Skin epidermis (tissue), 12 donors: ENCODE data around the gene TPRN.

Source experiments
- H3K27ac ChIP-seq, 21 experiments: fragments of 200-600 bp; sonication (generic) in 11 of 21; one replicate each; pipeline ENCODE4 v1.5.0; 2020; ENCODE audit warnings: mild to moderate bottlenecking in 3 of 21, inconsistent platforms in 2 of 21, moderate library complexity in 2 of 21
- H3K4me3 ChIP-seq, 7 experiments: fragments of 200-600 bp; sonication (generic) in 2 of 7; one replicate each; pipeline ENCODE4 v1.5.0; 2020; ENCODE audit warnings: inconsistent platforms in 2 of 7, mild to moderate bottlenecking in 2 of 7, moderate library complexity in 1 of 7

The TPRN gene

DNA sequence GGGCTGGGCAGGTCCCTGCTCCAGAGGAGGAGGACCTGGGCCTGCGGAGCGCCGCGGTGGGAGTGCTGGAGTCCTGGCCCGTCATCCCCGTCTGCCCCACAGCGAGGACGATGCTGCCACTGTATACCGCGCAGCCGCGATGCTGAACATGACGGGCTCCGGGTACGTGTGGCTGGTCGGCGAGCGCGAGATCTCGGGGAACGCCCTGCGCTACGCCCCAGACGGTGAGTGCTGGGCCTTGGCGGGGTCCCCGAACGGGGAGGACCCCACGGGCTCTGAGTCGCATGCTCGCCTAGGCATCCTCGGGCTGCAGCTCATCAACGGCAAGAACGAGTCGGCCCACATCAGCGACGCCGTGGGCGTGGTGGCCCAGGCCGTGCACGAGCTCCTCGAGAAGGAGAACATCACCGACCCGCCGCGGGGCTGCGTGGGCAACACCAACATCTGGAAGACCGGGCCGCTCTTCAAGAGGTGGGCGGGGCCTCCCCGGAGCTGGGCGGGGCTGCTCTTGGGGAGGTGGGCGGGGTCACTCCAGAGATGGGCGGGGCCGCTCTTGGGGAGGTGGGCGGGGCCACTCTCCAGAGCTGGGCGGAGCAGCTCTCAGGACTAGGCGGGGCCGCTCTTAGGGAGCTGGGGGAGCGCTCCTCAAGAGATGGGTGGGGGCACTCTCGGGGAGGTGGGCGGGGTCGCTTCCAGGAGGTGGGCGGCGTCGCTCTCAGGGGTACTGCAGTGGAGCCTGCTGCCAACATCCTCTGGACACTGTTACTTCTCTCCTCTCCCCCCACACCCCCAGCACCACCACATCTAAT is 43.8 kb downstream of the TPRN start:
- H3K27ac ChIP-seq = no peak overlapping the region
- peak overlapping the region in 3 of 7 experiments; percentile 2 to 23 (median 18) for H3K4me3 ChIP-seq

DNA sequence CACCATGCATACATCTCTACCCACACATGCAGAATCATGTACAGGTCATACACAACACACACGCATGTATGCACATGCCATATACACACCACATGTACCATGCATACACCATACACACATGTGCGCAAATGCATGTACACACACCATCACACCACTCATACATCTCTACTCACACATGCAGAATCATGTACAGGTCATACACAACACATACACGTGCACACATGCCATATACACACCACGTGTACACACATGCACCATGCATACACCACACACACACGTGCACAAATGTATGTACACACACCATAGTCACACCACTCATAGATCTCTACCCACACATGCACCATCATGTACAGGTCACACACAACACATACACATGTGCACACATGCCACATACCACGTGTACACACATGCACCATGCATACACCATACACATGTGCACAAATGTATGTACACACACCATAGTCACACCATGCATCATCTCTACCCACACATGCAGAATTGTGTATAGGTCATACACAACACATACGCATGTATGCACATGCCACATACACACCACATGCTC is 47.6 kb downstream of the TPRN start:
- no peak overlapping the region for H3K27ac ChIP-seq
- H3K4me3 ChIP-seq = no peak overlapping the region

DNA sequence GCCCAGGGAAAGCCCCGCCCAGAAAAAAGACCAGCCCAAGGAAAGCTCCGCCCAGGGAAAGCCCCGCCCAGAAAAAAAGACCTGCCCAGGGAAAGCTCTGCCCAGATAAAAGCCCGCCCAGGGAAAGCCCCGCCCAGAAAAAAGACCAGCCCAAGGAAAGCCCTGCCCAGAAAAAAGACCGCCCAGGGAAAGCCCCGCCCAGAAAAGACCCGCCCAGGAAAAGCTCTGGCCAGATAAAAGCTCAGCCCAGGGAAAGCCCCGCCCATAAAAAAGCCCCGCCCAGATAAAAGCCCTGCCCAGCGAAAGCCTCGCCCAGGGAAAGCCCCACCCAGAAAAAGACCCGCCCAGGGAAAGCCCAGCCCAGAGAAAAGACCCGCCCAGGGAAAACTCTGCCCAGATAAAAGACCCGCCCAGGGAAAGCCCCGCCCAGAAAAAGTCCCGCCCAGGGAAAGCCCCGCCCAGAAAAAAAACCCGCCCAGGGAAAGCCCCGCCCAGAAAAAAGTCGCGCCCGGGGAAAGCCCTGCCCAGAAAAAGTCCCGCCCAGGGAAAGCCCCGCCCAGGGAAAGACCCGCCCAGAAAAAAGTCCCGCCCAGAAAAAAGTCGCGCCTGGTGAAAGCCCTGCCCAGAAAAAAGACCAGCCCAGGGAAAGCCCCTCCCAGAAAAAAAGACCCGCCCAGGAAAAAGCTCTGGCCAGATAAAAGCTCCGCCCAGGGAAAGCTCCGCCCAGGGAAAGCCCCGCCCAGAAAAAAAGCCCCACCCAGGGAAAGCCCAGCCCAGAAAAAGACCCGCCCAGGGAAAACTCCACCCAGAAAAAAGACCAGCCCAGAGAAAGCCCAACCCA is 49.7 kb downstream of the TPRN start:
- no peak overlapping the region for H3K27ac ChIP-seq
- no peak overlapping the region for H3K4me3 ChIP-seq

DNA sequence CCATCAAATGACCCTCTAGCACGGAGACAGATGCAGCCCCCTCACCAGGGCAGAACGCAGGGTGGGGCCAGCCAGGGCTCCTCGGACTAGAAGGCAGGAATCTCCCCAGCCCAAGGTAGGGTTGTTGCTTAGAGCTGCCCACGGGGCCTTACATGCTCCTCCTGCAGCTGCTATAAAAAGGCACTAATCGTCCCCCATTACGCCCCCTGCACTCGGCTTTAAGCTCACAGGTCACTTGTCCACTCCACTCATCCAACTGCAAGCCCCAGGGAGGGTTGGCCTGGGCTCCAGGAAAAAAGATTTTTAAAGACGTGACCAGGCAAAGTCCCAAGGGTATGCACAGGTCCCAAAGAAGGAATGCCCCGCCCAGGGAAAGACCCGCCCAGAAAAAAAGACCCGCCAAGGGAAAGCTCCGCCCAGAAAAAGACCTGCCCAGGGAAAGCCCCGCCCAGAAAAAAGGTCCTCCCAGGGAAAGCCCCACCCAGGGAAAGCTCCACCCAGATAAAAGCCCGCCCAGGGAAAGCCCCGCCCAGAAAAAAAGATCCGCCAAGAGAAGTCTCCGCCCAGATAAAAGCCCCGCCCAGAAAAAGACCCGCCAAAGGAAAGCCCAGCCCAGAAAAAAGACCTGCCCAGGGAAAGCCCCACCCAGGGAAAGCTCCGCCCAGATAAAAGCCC is 50.5 kb downstream of the TPRN start:
- no peak overlapping the region for H3K4me3 ChIP-seq
- no peak overlapping the region for H3K27ac ChIP-seq

DNA sequence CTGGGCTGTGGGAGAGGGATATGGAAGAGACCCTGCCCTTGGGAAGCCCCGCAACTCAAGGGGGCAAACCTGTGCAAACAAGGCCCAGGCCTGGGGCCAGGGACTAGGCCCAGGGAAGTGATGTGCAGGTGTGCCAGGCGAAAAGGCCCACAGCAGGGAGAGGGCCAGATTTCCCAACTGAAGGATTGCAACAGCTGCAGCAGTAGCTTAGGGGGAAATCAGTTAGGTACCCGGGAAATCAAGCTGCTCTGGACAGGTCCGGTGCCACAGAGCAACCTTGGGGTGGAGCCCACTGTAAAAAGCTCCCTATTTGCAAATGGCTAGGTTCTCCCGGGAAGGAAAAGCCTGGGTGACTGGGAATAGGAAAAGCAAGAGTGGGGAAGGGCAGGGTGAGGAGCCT is 51.2 kb downstream of the TPRN start:
- Histone ChIP-seq H3K27ac (no peak overlapping the region), H3K4me3 (no peak overlapping the region)

DNA sequence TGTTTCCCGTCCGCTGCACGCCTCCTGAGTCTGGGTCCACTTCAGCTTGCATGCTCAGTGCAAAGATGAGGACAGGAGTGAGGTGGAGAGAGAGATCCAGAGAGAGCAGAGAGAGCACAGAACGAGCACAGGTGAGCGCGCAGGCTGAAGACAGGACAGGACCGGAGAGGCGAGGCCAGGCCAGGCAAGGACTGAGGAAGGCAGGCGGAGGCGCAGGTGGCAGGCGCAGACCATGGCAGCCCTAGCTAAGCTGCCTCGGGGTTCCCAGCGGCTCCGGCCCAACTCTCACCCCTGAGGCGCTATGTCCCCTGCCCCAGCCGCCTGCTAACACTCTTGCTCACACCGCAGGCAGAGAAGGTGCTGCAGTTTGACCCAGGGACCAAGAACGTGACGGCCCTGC is 51.9 kb downstream of the TPRN start:
- no peak overlapping the region for H3K4me3 ChIP-seq
- H3K27ac ChIP-seq = no peak overlapping the region

DNA sequence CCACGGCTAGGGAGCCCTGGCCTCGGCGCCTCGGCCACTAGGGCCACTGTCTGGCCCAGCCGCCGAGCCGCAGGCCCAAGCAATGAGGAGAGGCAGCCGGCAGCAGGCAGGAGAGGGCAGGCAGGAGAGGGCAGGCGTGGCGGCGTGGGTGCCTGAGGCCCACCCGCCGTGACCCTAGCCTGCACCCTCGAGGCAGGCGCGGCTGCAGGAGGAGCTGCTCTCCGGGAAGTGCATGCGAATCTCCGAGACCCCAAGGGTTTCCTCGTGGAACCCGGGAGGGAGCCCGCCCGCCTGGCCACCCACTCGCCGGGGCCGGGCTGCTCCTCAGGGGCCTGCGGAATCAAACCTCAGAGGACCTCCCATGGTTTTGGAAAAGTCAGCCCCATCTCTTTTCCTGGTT is 52.3 kb downstream of the TPRN start:
- Histone ChIP-seq H3K27ac (no peak overlapping the region), H3K4me3 (no peak overlapping the region)

DNA sequence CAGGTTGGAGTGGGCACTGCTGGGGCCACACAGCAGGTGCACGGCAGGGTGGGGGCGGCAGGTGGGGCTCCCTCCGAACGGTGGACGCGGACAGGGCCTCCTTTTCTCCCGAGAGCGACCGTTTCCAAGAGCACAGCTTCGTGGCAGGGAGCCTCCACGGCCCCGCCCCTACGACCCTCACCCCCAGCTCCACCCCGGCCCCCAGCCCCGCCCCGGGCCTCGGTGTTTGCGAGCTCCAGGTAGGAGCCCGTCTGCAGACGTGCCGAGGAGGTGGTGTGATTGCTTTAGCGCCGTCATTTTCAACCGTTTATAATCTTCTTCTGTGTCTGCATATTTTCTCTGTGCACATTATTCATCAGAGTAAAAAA is 52.8 kb downstream of the TPRN start:
- H3K4me3 ChIP-seq = no peak overlapping the region
- no peak overlapping the region for H3K27ac ChIP-seq

DNA sequence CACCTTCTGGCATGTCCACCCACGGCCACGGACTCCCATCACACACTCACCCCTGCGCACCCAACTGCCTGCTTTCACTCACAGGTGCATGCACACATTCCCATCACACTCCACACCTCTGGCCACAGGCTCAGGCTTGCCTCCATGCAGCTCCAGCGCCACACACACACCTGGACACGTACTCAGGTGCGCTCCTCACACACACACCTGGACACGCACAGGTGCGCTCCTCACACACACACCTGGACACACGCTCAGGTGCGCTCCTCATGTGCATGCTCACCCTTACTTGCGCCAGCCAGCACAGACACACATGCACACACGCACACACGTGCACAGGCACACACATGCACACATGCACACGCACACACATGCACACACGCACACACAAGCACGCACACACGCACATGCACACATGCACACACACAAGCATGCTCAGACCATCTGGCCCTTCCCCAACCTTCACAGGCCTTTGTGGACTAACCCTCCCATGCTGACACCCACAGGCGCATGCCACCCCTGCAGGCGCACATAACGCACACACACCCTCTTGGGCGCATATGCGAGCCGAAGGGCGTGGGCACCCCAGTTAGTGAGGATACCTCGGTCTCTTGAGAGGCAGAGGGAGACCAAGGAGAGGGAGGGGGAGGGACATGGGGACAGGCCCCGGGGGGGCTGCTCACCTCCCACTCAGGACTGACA is 53.3 kb downstream of the TPRN start:
- no peak overlapping the region for H3K4me3 ChIP-seq
- no peak overlapping the region for H3K27ac ChIP-seq

DNA sequence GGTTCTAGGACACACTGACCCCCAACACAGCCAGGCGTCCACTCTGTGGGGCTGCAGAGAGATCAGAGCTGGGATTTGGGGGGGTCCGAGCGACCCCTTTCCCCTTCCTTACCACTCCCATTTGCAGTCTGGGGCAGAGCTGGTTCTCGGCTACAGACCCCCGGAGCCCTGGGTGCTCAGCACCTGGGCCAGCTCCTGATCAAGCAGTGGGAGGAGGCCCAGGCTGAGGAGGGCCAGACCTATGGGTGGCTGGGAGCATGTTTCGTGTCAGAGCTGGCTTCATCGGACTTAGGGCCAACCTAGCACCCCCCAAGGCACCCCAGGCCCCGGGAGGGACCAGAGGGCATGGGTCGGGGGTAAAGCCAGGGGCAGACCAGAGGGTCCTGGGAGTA is 54.0 kb downstream of the TPRN start:
- Histone ChIP-seq H3K4me3 (no peak overlapping the region), H3K27ac (no peak overlapping the region)

DNA sequence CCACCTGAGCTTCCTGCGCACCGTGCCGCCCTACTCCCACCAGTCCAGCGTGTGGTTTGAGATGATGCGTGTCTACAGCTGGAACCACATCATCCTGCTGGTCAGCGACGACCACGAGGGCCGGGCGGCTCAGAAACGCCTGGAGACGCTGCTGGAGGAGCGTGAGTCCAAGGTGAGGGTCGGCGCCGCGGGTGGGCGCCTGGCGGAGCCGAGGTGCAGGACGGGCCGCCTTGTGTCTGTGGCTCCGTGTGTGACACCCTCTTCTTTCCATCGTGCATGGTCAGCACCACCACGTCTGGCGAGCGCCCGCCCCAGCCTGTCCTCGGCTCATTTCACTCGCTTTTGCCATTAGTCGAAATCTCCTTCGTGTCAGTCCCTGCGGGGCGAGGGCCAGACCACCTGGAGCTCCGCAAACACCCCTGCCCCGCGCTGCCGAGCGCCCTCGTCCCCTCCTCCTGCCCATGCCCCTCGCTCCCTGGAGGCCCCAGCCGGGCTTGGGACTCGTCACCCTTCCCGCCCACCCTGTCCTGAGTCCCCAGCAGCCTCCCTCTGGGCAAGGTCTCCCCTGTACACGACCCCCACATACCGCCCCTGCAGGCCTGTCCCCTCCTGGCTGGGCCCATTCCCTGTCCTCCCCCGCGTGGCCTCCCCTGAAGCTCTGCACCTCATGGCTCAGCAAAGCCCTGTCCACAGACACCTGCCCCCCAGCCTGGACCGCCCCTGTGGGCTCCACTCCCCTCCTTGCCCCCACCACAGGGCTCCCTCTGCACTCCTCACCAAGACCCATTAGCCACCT is 54.6 kb downstream of the TPRN start:
- H3K4me3 ChIP-seq = no peak overlapping the region
- no peak overlapping the region for H3K27ac ChIP-seq

DNA sequence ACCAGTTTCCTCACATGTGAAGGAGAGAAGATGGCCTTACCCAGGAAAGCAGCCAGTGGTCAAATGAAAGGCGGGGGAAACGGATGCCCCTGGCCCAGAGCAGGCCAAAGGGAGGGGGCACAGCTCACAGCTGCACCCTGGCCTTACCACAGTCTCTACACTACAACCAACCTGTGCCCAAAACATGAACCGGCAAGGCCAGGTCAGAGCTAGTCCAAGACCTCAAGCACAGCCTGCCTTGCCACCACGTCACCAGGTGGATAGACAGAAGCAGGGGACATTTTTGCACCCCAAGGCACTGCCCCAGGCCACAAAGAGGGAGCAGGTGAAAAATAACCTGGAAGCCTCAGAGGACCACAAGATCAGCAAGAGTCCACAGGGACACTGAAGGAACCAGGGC is 57.1 kb downstream of the TPRN start:
- Histone ChIP-seq H3K4me3 (no peak overlapping the region), H3K27ac (no peak overlapping the region)

DNA sequence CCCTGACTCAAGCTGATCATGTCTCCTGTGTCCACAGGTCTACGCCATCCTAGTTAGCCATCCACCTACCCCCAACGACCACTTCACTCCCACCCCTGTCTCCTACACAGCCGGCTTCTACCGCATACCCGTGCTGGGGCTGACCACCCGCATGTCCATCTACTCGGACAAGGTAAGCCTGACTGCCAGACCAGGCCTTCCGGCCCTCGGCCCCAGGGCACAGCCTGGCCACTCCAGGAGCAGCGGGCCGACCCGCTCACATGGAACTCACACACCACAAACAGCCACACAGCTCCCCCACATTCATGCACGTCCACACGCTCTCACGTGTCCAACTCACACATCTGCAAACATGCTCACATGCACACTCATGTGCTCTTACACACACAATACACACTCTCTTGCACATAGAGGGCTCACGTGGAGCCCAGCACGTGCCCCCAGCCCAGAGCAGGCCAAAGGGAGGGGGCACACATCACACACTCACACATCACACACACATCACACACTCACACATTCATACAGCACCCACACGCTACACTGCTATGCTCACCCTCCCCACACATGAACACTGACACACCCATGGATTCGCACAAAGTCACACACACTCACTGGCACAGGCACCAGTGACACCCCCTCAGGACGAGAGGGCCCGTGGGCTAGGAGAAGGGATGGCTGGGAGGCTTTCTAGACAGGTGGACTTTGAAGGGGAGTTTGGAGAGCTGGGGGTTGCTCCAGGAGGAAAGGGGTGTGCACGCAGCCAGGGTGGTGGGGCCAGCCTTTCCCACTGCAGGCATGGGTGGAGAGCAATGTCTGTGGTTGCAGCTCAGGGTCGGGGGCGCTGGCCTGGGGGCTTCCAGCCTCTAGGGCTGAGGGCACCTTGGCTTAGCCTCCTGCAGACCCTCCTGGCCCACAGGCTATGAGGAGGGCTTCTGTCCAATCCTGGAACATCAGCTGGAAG is 58.3 kb downstream of the TPRN start:
- no peak overlapping the region for H3K4me3 ChIP-seq
- H3K27ac ChIP-seq = no peak overlapping the region
